Caco-2 (cell line): ENCODE data around the gene AP1AR. TPM values are rescaled to one million over a fixed set of nuclear protein-coding genes. Genes with fewer than 3 reads are reported as not detected.

Experiments used
- BruUV-seq: library from RNA; stranded (reverse); fragments of 400-500 nt; replicated peaks from 2 replicates; lab custom pipeline; 2021; lab: Mats Ljungman, UMichigan
- CTCF ChIA-PET: fragments of 300-600 bp; sonication (Branson Sonifier 250); formaldehyde crosslinking; loops from one replicate; lab custom pipeline; 2022; ENCODE audit warnings: antibody characterized with exemption; lab: Charles Lee
- POLR2A ChIA-PET: fragments of 300-600 bp; sonication (Branson Sonifier 250); formaldehyde crosslinking; loops from one replicate; lab custom pipeline; 2022; ENCODE audit warnings: antibody characterized with exemption; lab: Charles Lee
- DNase-seq, 2 experiments: peaks; one replicate each; pipeline versions ENCODE4 v3.0.0 to v3.0.0-alpha.2; 2020 to 2022
- H3K27me3 ChIP-seq: replicated peaks from 2 replicates; pipeline ENCODE4 v1.6.0; 2011; ENCODE audit warnings: low read length; ENCODE audit not compliant: control insufficient read depth, insufficient read depth
- H3K36me3 ChIP-seq: 2 replicates; pipeline ENCODE4 v1.5.1; 2011; ENCODE audit warnings: low read length; ENCODE audit not compliant: control insufficient read depth, insufficient read depth
- H3K4me1 ChIP-seq: fragments of 250-450 bp; sonication (Bioruptor Pico); 2 replicates; pipeline ENCODE4 v1.5.1; 2020; ENCODE audit warnings: mild to moderate bottlenecking
- H3K4me3 ChIP-seq: 2 replicates; pipeline ENCODE4 v1.5.1; 2011; ENCODE audit warnings: low read depth, mild to moderate bottlenecking, control low read depth, low read length
- H3K9me3 ChIP-seq: fragments of 250-450 bp; sonication (Bioruptor Pico); 2 replicates; pipeline ENCODE4 v1.5.1; 2020; ENCODE audit warnings: mild to moderate bottlenecking, moderate library complexity
- H3K27ac Mint-ChIP-seq: one replicate; pipeline ENCODE4 v1.8.0; 2022; ENCODE audit warnings: mixed read lengths; ENCODE audit not compliant: unreplicated experiment
- H3K27me3 Mint-ChIP-seq: one replicate; pipeline ENCODE4 v1.8.0; 2022; ENCODE audit warnings: mixed read lengths; ENCODE audit not compliant: insufficient read depth, unreplicated experiment
- H3K36me3 Mint-ChIP-seq: one replicate; pipeline ENCODE4 v1.8.0; 2022; ENCODE audit warnings: mild to moderate bottlenecking, mixed read lengths; ENCODE audit not compliant: insufficient read depth, unreplicated experiment
- H3K4me1 Mint-ChIP-seq: one replicate; pipeline ENCODE4 v1.8.0; 2022; ENCODE audit warnings: low read depth, mixed read lengths; ENCODE audit not compliant: unreplicated experiment
- H3K4me3 Mint-ChIP-seq: one replicate; pipeline ENCODE4 v1.8.0; 2022; ENCODE audit warnings: mild to moderate bottlenecking, moderate library complexity, mixed read lengths; ENCODE audit not compliant: unreplicated experiment
- H3K9me3 Mint-ChIP-seq: one replicate; pipeline ENCODE4 v1.8.0; 2022; ENCODE audit warnings: mixed read lengths; ENCODE audit not compliant: unreplicated experiment
- CTCF ChIP-seq, 2 experiments: fragments of 200-600 bp in 1 of 2; IDR thresholded peaks; 1 replicate in 1 of 2; 2 replicates in 1 of 2; pipeline versions ENCODE4 v1.5.1 to v1.8.0; 2011 to 2022; ENCODE audit warnings: antibody characterized with exemption in 1 of 2, control low read depth in 1 of 2, inconsistent platforms in 1 of 2, low read depth in 1 of 2, low read length in 1 of 2, mild to moderate bottlenecking in 1 of 2, moderate library complexity in 1 of 2; ENCODE audit not compliant: insufficient read depth in 1 of 2, severe bottlenecking in 1 of 2, unreplicated experiment in 1 of 2
- intact Hi-C: fragments of 100-400 bp; cut with micrococcal nuclease; formaldehyde crosslinking; loops from one replicate; pipeline ENCODE4 v1.10.0; 2022; ENCODE audit not compliant: unreplicated experiment
- total RNA-seq: library from RNA; stranded (reverse); gene quantifications from 2 replicates; pipeline ENCODE4 v1.2.3, GENCODE V29; 2022

The AP1AR gene
- total RNA-seq, 1 experiment from 2014 or later = 24.0 TPM

GRCh38 chr4:112184438-112184837, 47.1 kb upstream of the AP1AR start:
- CTCF ChIA-PET = no interaction called here
- Histone ChIP-seq H3K36me3 (no peaks in the 10 kb centered on the region), H3K4me1 (no peaks in the 10 kb centered on the region), H3K27me3 (no peaks in the 10 kb centered on the region), H3K4me3 (no peak overlapping the region), H3K9me3 (no peaks in the 10 kb centered on the region)
- no peak for DNase-seq
- no peaks in the 10 kb centered on the region for H3K36me3 Mint-ChIP-seq
- POLR2A ChIA-PET = no interaction called here
- no peak for TF ChIP-seq CTCF (IDR thresholded peaks at IDR 0.05; ENCODE audit: insufficient read depth in 1 of 2, low read depth in 1 of 2, low read length in 1 of 2, severe bottlenecking in 1 of 2, unreplicated experiment in 1 of 2)
- no peaks in the 10 kb centered on the region for H3K9me3 Mint-ChIP-seq
- H3K4me3 Mint-ChIP-seq = no peak overlapping the region
- intact Hi-C loops = no loop called here
- H3K27me3 Mint-ChIP-seq = no peaks in the 10 kb centered on the region
- no TSS peak for BruUV-seq
- no peak overlapping the region for H3K27ac Mint-ChIP-seq
- peaks cover 7% of the 10 kb centered on the region for H3K4me1 Mint-ChIP-seq

GRCh38 chr4:112185334-112185733, 46.3 kb upstream of the AP1AR start:
- Mint-ChIP-seq H3K9me3 (no peaks in the 10 kb centered on the region), H3K4me1 (peaks cover 7% of the 10 kb centered on the region), H3K27ac (no peak overlapping the region), H3K4me3 (no peak overlapping the region), H3K27me3 (no peaks in the 10 kb centered on the region), H3K36me3 (no peaks in the 10 kb centered on the region)
- BruUV-seq = no TSS peak
- intact Hi-C loops = no loop called here
- no peaks in the 10 kb centered on the region for H3K27me3 ChIP-seq
- no peaks in the 10 kb centered on the region for H3K4me1 ChIP-seq
- ChIA-PET POLR2A (no interaction called here), CTCF (no interaction called here)
- no peaks in the 10 kb centered on the region for H3K36me3 ChIP-seq
- H3K9me3 ChIP-seq = no peaks in the 10 kb centered on the region
- no peak overlapping the region for H3K4me3 ChIP-seq
- DNase-seq = no peak
- TF ChIP-seq CTCF (IDR thresholded peaks at IDR 0.05; ENCODE audit: insufficient read depth in 1 of 2, low read depth in 1 of 2, low read length in 1 of 2, severe bottlenecking in 1 of 2, unreplicated experiment in 1 of 2) = no peak

GRCh38 chr4:112185740-112186670, 45.6 kb upstream of the AP1AR start:
- no peak overlapping the region for H3K27ac Mint-ChIP-seq
- BruUV-seq = no TSS peak
- CTCF ChIA-PET = no interaction called here

More at GRCh38 chr4:112185740-112186670, 45.6 kb upstream of the AP1AR start:
- Mint-ChIP-seq H3K4me3 (no peak overlapping the region), H3K9me3 (no peaks in the 10 kb centered on the region), H3K27me3 (no peaks in the 10 kb centered on the region), H3K36me3 (no peaks in the 10 kb centered on the region), H3K4me1 (peaks cover 7% of the 10 kb centered on the region)
- Histone ChIP-seq H3K27me3 (no peaks in the 10 kb centered on the region), H3K36me3 (no peaks in the 10 kb centered on the region), H3K4me3 (no peak overlapping the region), H3K4me1 (no peaks in the 10 kb centered on the region), H3K9me3 (no peaks in the 10 kb centered on the region)
- POLR2A ChIA-PET = no interaction called here
- intact Hi-C loops = no loop called here
- TF ChIP-seq CTCF (IDR thresholded peaks at IDR 0.05; ENCODE audit: insufficient read depth in 1 of 2, low read depth in 1 of 2, low read length in 1 of 2, severe bottlenecking in 1 of 2, unreplicated experiment in 1 of 2) = no peak
- DNase-seq = no peak
